ENCODE data around the gene TYW3. TPM values are rescaled to one million over a fixed set of nuclear protein-coding genes. Genes with fewer than 3 reads are reported as not detected.
"Not testable (repeated sequence)": the region's sequence is repeated elsewhere in the genome, so short reads cannot be mapped to it uniquely, and the experiment has no call there.

TYW3 gene
- total RNA-seq, 1 donor from 2014 or later, result 9.5 TPM

GRCh38 chr1:74755475-74755874, 22.5 kb downstream of the TYW3 start:
- H3K4me3 ChIP-seq (ENCODE audit: low read depth, low read length), result no peak overlapping the region
- no peaks in the 10 kb centered on the region for H3K27me3 ChIP-seq (ENCODE audit: control insufficient read depth, insufficient read depth, low read length)
- peaks cover 1% of the 10 kb centered on the region for H3K36me3 ChIP-seq (ENCODE audit: control insufficient read depth, insufficient read depth, low read length)
- DNase-seq (ENCODE audit: low read depth), result no peak
- TF ChIP-seq CTCF (IDR thresholded peaks at IDR 0.05; ENCODE audit: insufficient read depth, low read length, poor library complexity, severe bottlenecking), result no peak

- not testable (repeated sequence) for DNase-seq (ENCODE audit: low read depth); H3K36me3 ChIP-seq (ENCODE audit: control insufficient read depth, insufficient read depth, low read length); H3K27me3 ChIP-seq (ENCODE audit: control insufficient read depth, insufficient read depth, low read length); H3K4me3 ChIP-seq (ENCODE audit: low read depth, low read length)
Measured at GRCh38 chr1:74756650-74757049, 23.7 kb downstream of the TYW3 start.

- H3K27me3 ChIP-seq (ENCODE audit: control insufficient read depth, insufficient read depth, low read length), result no peaks in the 10 kb centered on the region
- no peaks in the 10 kb centered on the region for H3K36me3 ChIP-seq (ENCODE audit: control insufficient read depth, insufficient read depth, low read length)
- no peak for TF ChIP-seq CTCF (IDR thresholded peaks at IDR 0.05; ENCODE audit: insufficient read depth, low read length, poor library complexity, severe bottlenecking)
- DNase-seq (ENCODE audit: low read depth), result no peak
- no peak overlapping the region for H3K4me3 ChIP-seq (ENCODE audit: low read depth, low read length)
Measured at GRCh38 chr1:74763807-74764206, 30.9 kb downstream of the TYW3 start.

- Histone ChIP-seq H3K4me3 (ENCODE audit: low read depth, low read length) (no peak overlapping the region), H3K36me3 (ENCODE audit: control insufficient read depth, insufficient read depth, low read length) (no peaks in the 10 kb centered on the region), H3K27me3 (ENCODE audit: control insufficient read depth, insufficient read depth, low read length) (no peaks in the 10 kb centered on the region)
- DNase-seq (ENCODE audit: low read depth), result no peak
- no peak for TF ChIP-seq CTCF (IDR thresholded peaks at IDR 0.05; ENCODE audit: insufficient read depth, low read length, poor library complexity, severe bottlenecking)
Measured at GRCh38 chr1:74766579-74766978, 33.6 kb downstream of the TYW3 start.

- Histone ChIP-seq H3K4me3 (ENCODE audit: low read depth, low read length) (no peak overlapping the region), H3K27me3 (ENCODE audit: control insufficient read depth, insufficient read depth, low read length) (no peaks in the 10 kb centered on the region), H3K36me3 (ENCODE audit: control insufficient read depth, insufficient read depth, low read length) (no peaks in the 10 kb centered on the region)
- DNase-seq (ENCODE audit: low read depth), result no peak
- TF ChIP-seq CTCF (IDR thresholded peaks at IDR 0.05; ENCODE audit: insufficient read depth, low read length, poor library complexity, severe bottlenecking), result peak; percentile 46
Measured at GRCh38 chr1:74767490-74767889, 34.5 kb downstream of the TYW3 start.

- H3K4me3 ChIP-seq (ENCODE audit: low read depth, low read length), result no peak overlapping the region
Measured at GRCh38 chr1:74771913-74772515, 39.1 kb downstream of the TYW3 start.

More at GRCh38 chr1:74771913-74772515, 39.1 kb downstream of the TYW3 start:
- peak; percentile 4 for DNase-seq (ENCODE audit: low read depth)
- no peaks in the 10 kb centered on the region for H3K36me3 ChIP-seq (ENCODE audit: control insufficient read depth, insufficient read depth, low read length)
- H3K27me3 ChIP-seq (ENCODE audit: control insufficient read depth, insufficient read depth, low read length), result no peaks in the 10 kb centered on the region
- peak; percentile 67 for TF ChIP-seq CTCF (IDR thresholded peaks at IDR 0.05; ENCODE audit: insufficient read depth, low read length, poor library complexity, severe bottlenecking)
